ENCODE measurements around the gene PIK3CB. TPM values are rescaled to one million over a fixed set of nuclear protein-coding genes. Genes with fewer than 3 reads are reported as not detected.

PIK3CB gene
- total and polyA plus RNA-seq, 11 donors: 6.9 to 38.1 (median 29.4) TPM

GRCh38 chr3:138687236-138687635, 147.5 kb downstream of the PIK3CB start:
- WGBS, 4 donors: 90 to 100% (median 92%) methylated on average over 1 of the region's 1 CpG
- ATAC-seq (no peak), DNase-seq (no peak)
- no peaks in the 10 kb centered on the region for H3K9me3 ChIP-seq
- H3K27me3 ChIP-seq: no peaks in the 10 kb centered on the region
- H3K27ac ChIP-seq: no peak overlapping the region
- TF ChIP-seq POLR2A (IDR thresholded peaks at IDR 0.05): no peak
- no peak for TF ChIP-seq CTCF (IDR thresholded peaks at IDR 0.05)
- H3K4me3 ChIP-seq: no peak overlapping the region
- H3K4me1 ChIP-seq: peaks cover 0 to 2% (median 0%) of the 10 kb centered on the region in 12 donors
- H3K36me3 ChIP-seq: peaks cover 0 to 84% (median 36%) of the 10 kb centered on the region in 9 donors
- intact Hi-C loops (cut with DNase I): loop anchor here in 3 of 10 donors (10.0 kb wide), 1 partner anchor 92 kb away; the partner anchor contains the start of gene CEP70 (in 3 of the 3)

GRCh38 chr3:138686771-138687221, 147.9 kb downstream of the PIK3CB start:
- Histone ChIP-seq H3K4me1 (peaks cover 0 to 2% (median 0%) of the 10 kb centered on the region in 12 donors), H3K9me3 (no peaks in the 10 kb centered on the region), H3K36me3 (peaks cover 0 to 87% (median 41%) of the 10 kb centered on the region in 9 donors), H3K27me3 (no peaks in the 10 kb centered on the region), H3K4me3 (no peak overlapping the region), H3K27ac (no peak overlapping the region)
- no peak for TF ChIP-seq POLR2A (IDR thresholded peaks at IDR 0.05)
- TF ChIP-seq CTCF (IDR thresholded peaks at IDR 0.05): no peak
- ATAC-seq: peak in 1 of 4 donors; percentile 28
- DNase-seq: no peak
- intact Hi-C loops (cut with DNase I): loop anchor here in 3 of 10 donors (10.0 kb wide), 1 partner anchor 92 kb away; the partner anchor contains the start of gene CEP70 (in 3 of the 3)

GRCh38 chr3:138684396-138684795, 150.3 kb downstream of the PIK3CB start:
- no peaks in the 10 kb centered on the region for H3K9me3 ChIP-seq
- H3K27ac ChIP-seq: no peak overlapping the region
- ATAC-seq (no peak), DNase-seq (no peak)
- no peaks in the 10 kb centered on the region for H3K27me3 ChIP-seq
- H3K36me3 ChIP-seq: peaks cover 0 to 94% (median 51%) of the 10 kb centered on the region in 9 donors
- intact Hi-C loops (cut with DNase I): loop anchor here in 4 of 10 donors (5.0 to 10.0 kb wide), 2 partner anchors 87 to 90 kb away; partner anchors contain the start of gene CEP70 (in 3 of the 4)
- TF ChIP-seq POLR2A (IDR thresholded peaks at IDR 0.05) (no peak), CTCF (IDR thresholded peaks at IDR 0.05) (no peak)
- H3K4me3 ChIP-seq: no peak overlapping the region
- peaks cover 0 to 2% (median 0%) of the 10 kb centered on the region in 12 donors for H3K4me1 ChIP-seq
- 73 to 82% (median 79%) methylated on average over 4 of the region's 4 CpGs for WGBS, 4 donors

GRCh38 chr3:138682648-138683047, 152.1 kb downstream of the PIK3CB start:
- no peaks in the 10 kb centered on the region for H3K9me3 ChIP-seq
- ATAC-seq (no peak), DNase-seq (no peak)
- no peaks in the 10 kb centered on the region for H3K4me1 ChIP-seq
- H3K27ac ChIP-seq: no peak overlapping the region
- intact Hi-C loops (cut with DNase I): loop anchor here in 4 of 10 donors (5.0 to 10.0 kb wide), 2 partner anchors 85 to 88 kb away; partner anchors contain the start of gene CEP70 (in 3 of the 4)
- H3K36me3 ChIP-seq: peaks cover 0 to 91% (median 55%) of the 10 kb centered on the region in 9 donors
- H3K27me3 ChIP-seq: no peaks in the 10 kb centered on the region
- H3K4me3 ChIP-seq: no peak overlapping the region
- TF ChIP-seq POLR2A (IDR thresholded peaks at IDR 0.05) (no peak), CTCF (IDR thresholded peaks at IDR 0.05) (no peak)

All from heart left ventricle (tissue), 16 donors.